Left colon (tissue), 2 donors: ENCODE measurements around the gene ABCB10. TPM values are rescaled to one million over a fixed set of nuclear protein-coding genes. Genes with fewer than 3 reads are reported as not detected.
"Not testable (repeated sequence)": the region's sequence is repeated elsewhere in the genome, so short reads cannot be mapped to it uniquely, and the experiment has no call there.

Experiments used
- ATAC-seq: fragments of 200-7000 bp; cut with Tn5 transposase; one replicate; pipeline ENCODE4 v1.9.1; 2020; ENCODE audit warnings: mild to moderate bottlenecking, moderate library complexity
- DNase-seq, 2 donors: peaks; one replicate each; pipeline ENCODE4 v3.0.0-alpha.2; 2020
- intact Hi-C, 2 donors: fragments of 100-400 bp; cut with DNase I in 1 of 2; cut with micrococcal nuclease in 1 of 2; formaldehyde crosslinking; loops; one replicate each; pipeline versions ENCODE4 v1.11.2 to v1.14.0; 2022; cut with DNase I, micrococcal nuclease
- long read RNA-seq: library from polyadenylated mRNA; unstranded; transcript quantifications from one replicate; pipeline ENCODE4 v2.0.0, GENCODE V29; 2021
- total RNA-seq, 2 donors: library from RNA; stranded (reverse); fragmentation: NEBNext Ultra II Directional; extraction: Animal tissue kit (Norgen Biotek cat#: 25700); gene quantifications; one replicate each; pipeline ENCODE4 v1.2.1, GENCODE V29; 2021
- donor health status: DM: no; HTN: no; CAD: no.
- donor health status: DM: yes; HTN: yes; CAD: no.

The ABCB10 gene
- total RNA-seq, result 10 to 100 TPM; 25.4 to 28.4 TPM
- long read RNA-seq, transcript ABCB10-201 (13 exons, 3,857 nt), result major isoform, 22 of 52 reads
- long read RNA-seq, partial matches to known transcripts, result 26 of 52 reads
- long read RNA-seq, other reads (novel, unspliced or antisense), result 4 of 52 reads

GRCh38 chr1:229558460-229559335, at the start of gene ABCB10:
TSS of gene ABCB10 (minus strand) at chr1:229558707. CDS start at chr1:229558652, 55 bp downstream.
- DNase-seq, result peak; percentile 95 to 97
- intact Hi-C loops, result loop anchor here in 1 of 2 donors (10.0 kb wide), 1 partner anchor 66 kb away; the partner anchor contains the start of genes TAF5L and URB2
- ATAC-seq, result peak; percentile 87

- ATAC-seq, result no peak
- intact Hi-C loops, result no loop called here
- no peak for DNase-seq
Measured at GRCh38 chr1:229607370-229607769, 48.9 kb upstream of the ABCB10 start.

GRCh38 chr1:229603371-229604005, 45.0 kb upstream of the ABCB10 start:
- ATAC-seq, result no peak
- DNase-seq, result no peak
- intact Hi-C loops, result no loop called here

GRCh38 chr1:229600229-229600628, 41.7 kb upstream of the ABCB10 start:
- DNase-seq, result no peak
- ATAC-seq, result no peak
- intact Hi-C loops, result no loop called here

GRCh38 chr1:229599218-229599954, 40.9 kb upstream of the ABCB10 start:
- intact Hi-C loops, result no loop called here
- ATAC-seq (no peak), DNase-seq (no peak)

GRCh38 chr1:229597877-229598276, 39.4 kb upstream of the ABCB10 start:
- DNase-seq (no peak), ATAC-seq (no peak)
- intact Hi-C loops, result no loop called here

- intact Hi-C loops, result no loop called here
- DNase-seq (peak; percentile 12 to 53), ATAC-seq (peak; percentile 20)
Measured at GRCh38 chr1:229596925-229597699, 38.6 kb upstream of the ABCB10 start.

- ATAC-seq, intact Hi-C loops, DNase-seq: not testable (repeated sequence)
Measured at GRCh38 chr1:229595876-229596275, 37.4 kb upstream of the ABCB10 start.

- DNase-seq, result no peak
- intact Hi-C loops, result no loop called here
- no peak for ATAC-seq
Measured at GRCh38 chr1:229594227-229595008, 35.9 kb upstream of the ABCB10 start.

GRCh38 chr1:229593800-229594199, 35.3 kb upstream of the ABCB10 start:
- DNase-seq, result no peak
- intact Hi-C loops, result no loop called here

GRCh38 chr1:229590119-229590518, 31.6 kb upstream of the ABCB10 start:
- ATAC-seq (no peak), DNase-seq (no peak)
- intact Hi-C loops, result no loop called here

More at GRCh38 chr1:229593800-229594199, 35.3 kb upstream of the ABCB10 start:
- no peak for ATAC-seq

- intact Hi-C loops, result no loop called here
- no peak for ATAC-seq
Measured at GRCh38 chr1:229585338-229585737, 26.8 kb upstream of the ABCB10 start.

GRCh38 chr1:229582715-229583114, 24.2 kb upstream of the ABCB10 start:
- intact Hi-C loops, result no loop called here
- DNase-seq, result no peak
- no peak for ATAC-seq

More at GRCh38 chr1:229585338-229585737, 26.8 kb upstream of the ABCB10 start:
- no peak for DNase-seq

GRCh38 chr1:229582011-229582694, 23.6 kb upstream of the ABCB10 start:
- ATAC-seq (peak; percentile 64), DNase-seq (peak; percentile 34 to 39)
- intact Hi-C loops, result no loop called here

- no peak for DNase-seq
- intact Hi-C loops, result no loop called here
- no peak for ATAC-seq
Measured at GRCh38 chr1:229581485-229581884, 23.0 kb upstream of the ABCB10 start.

GRCh38 chr1:229579059-229579673, 20.7 kb upstream of the ABCB10 start:
- intact Hi-C loops, result no loop called here
- DNase-seq (peak; percentile 40 to 53), ATAC-seq (peak; percentile 77)
